HG03520 (cell line): ENCODE measurements around the gene OPHN1.

Source experiments
- ATAC-seq: cut with Tn5 transposase; IDR thresholded peaks from one replicate; pipeline ENCODE4 v1.9.1; 2021; ENCODE audit warnings: mild to moderate bottlenecking, moderate library complexity; ENCODE audit not compliant: unreplicated experiment

The OPHN1 gene

GRCh38 chrX:68256990-68257389 lies 176.3 kb downstream of the OPHN1 start:
- ATAC-seq, result no peak

- ATAC-seq, result no peak
Observed at GRCh38 chrX:68254738-68255645, 178.3 kb downstream of the OPHN1 start.

- no peak for ATAC-seq
Observed at GRCh38 chrX:68252664-68253063, 180.6 kb downstream of the OPHN1 start.

GRCh38 chrX:68249903-68250302 lies 183.4 kb downstream of the OPHN1 start:
- ATAC-seq, result no peak

- ATAC-seq, result no peak
Observed at GRCh38 chrX:68249401-68249831, 183.9 kb downstream of the OPHN1 start.

- no peak for ATAC-seq
Observed at GRCh38 chrX:68238568-68238967, 194.7 kb downstream of the OPHN1 start.

- ATAC-seq, result no peak
Observed at GRCh38 chrX:68234171-68234910, 199.0 kb downstream of the OPHN1 start.

- no peak for ATAC-seq
Observed at GRCh38 chrX:68232206-68232605, 201.1 kb downstream of the OPHN1 start.

- no peak for ATAC-seq
Observed at GRCh38 chrX:68209008-68209407, 224.3 kb downstream of the OPHN1 start.

- ATAC-seq, result no peak
Observed at GRCh38 chrX:68204521-68205038, 228.7 kb downstream of the OPHN1 start.

- peak; percentile 76 for ATAC-seq
Observed at GRCh38 chrX:68203646-68204045, 229.6 kb downstream of the OPHN1 start.

GRCh38 chrX:68203211-68203610 lies 230.1 kb downstream of the OPHN1 start:
- no peak for ATAC-seq

- ATAC-seq, result no peak
Observed at GRCh38 chrX:68199062-68199848, 234.0 kb downstream of the OPHN1 start.

- peak; percentile 71 for ATAC-seq
Observed at GRCh38 chrX:68196939-68197791, 236.1 kb downstream of the OPHN1 start.

- no peak for ATAC-seq
Observed at GRCh38 chrX:68195561-68195960, 237.7 kb downstream of the OPHN1 start.

- no peak for ATAC-seq
Observed at GRCh38 chrX:68193786-68194185, 239.5 kb downstream of the OPHN1 start.

GRCh38 chrX:68193234-68193633 lies 240.1 kb downstream of the OPHN1 start:
- ATAC-seq, result no peak

GRCh38 chrX:68190799-68191198 lies 242.5 kb downstream of the OPHN1 start:
- ATAC-seq, result no peak

- no peak for ATAC-seq
Observed at GRCh38 chrX:68186552-68187262, 246.6 kb downstream of the OPHN1 start.
